Measurements from ENCODE around the gene CCDC32. TPM values are rescaled to one million over a fixed set of nuclear protein-coding genes. Genes with fewer than 3 reads are reported as not detected.

The CCDC32 gene
- total RNA-seq, 1 experiment from 2014 or later = 25.3 TPM

DNA sequence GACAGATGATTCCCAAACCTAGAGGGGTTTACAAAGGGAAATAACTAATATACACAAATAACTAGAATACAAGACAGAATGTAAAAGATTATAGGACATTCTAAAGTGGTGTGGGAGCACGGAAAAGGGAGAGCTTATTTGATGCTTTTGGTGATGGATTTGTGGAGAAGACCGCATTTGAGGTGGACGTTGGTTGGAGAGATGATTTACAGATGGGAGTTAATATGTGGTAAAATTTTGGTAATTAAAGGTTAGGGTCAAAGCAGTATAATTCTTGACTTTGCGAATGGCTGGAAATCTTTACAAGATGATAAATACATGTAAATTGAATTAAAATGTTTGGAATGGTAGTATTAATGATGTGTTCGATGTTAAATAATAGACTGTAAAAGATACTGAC, 30.4 kb upstream of the CCDC32 start:
- no peaks in the 10 kb centered on the region for H4K20me1 ChIP-seq (ENCODE audit: insufficient read depth, low read depth, low read length)
- H3K9me3 ChIP-seq (ENCODE audit: low read length) = no peaks in the 10 kb centered on the region
- H3K9me2 ChIP-seq (replicated peaks; ENCODE audit: insufficient read depth, low read length) = no peaks in the 10 kb centered on the region
- H3K27ac ChIP-seq (ENCODE audit: low read length) = peak overlapping the region; percentile 81
- peaks cover 60% of the 10 kb centered on the region for H3K79me2 ChIP-seq (ENCODE audit: low read length)
- peaks cover 32% of the 10 kb centered on the region for H3K4me1 ChIP-seq (ENCODE audit: low read length)
- peaks cover 4% of the 10 kb centered on the region; the same call in 1 of the 2 replicates for H3K36me3 ChIP-seq (ENCODE audit: insufficient read depth, low read length)
- H3K9ac ChIP-seq (ENCODE audit: low read length) = peak overlapping the region; percentile 82
- no peak overlapping the region for H2AFZ ChIP-seq (ENCODE audit: low read length)
- peak overlapping the region; percentile 77 for H3K4me3 ChIP-seq (ENCODE audit: low read length)
- DNase-seq = no peak
- H3K27me3 ChIP-seq (ENCODE audit: low read length) = no peaks in the 10 kb centered on the region
- peak overlapping the region; percentile 88 for H3K4me2 ChIP-seq (ENCODE audit: low read depth, low read length, poor library complexity, severe bottlenecking)

DNA sequence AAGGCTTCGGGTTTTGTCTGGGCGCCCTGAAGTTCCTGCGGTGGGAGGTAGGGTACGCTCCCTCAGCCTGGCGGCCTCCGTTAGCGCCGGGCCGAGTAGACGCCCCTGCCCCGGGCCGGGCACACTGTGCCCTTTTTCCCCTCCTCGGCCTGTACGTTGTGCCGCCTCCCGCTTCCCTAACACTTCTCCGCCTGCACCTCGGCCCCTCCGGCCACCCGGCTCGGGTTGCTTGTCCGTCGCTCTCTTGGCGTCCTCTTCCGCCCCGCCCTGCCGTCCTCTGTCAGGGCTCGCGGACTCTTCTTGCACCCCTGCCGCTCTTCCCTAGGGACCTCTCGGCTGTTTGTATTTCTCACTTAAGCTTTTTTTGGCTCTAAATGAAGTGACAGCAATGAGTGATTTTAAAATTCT, 29.6 kb upstream of the CCDC32 start:
- Histone ChIP-seq H3K36me3 (ENCODE audit: insufficient read depth, low read length) (peaks cover 4% of the 10 kb centered on the region; the same call in 1 of the 2 replicates), H2AFZ (ENCODE audit: low read length) (peak overlapping the region; percentile 85; the same call in 1 of the 2 replicates), H3K27ac (ENCODE audit: low read length) (peak overlapping the region; percentile 81), H3K27me3 (ENCODE audit: low read length) (no peaks in the 10 kb centered on the region), H3K9ac (ENCODE audit: low read length) (peak overlapping the region; percentile 82), H3K9me3 (ENCODE audit: low read length) (no peaks in the 10 kb centered on the region), H4K20me1 (ENCODE audit: insufficient read depth, low read depth, low read length) (no peaks in the 10 kb centered on the region), H3K4me1 (ENCODE audit: low read length) (peaks cover 32% of the 10 kb centered on the region), H3K4me3 (ENCODE audit: low read length) (peak overlapping the region; percentile 77), H3K79me2 (ENCODE audit: low read length) (peaks cover 52% of the 10 kb centered on the region), H3K9me2 (replicated peaks; ENCODE audit: insufficient read depth, low read length) (no peaks in the 10 kb centered on the region), H3K4me2 (ENCODE audit: low read depth, low read length, poor library complexity, severe bottlenecking) (peak overlapping the region; percentile 88)
- DNase-seq = peak; percentile 86

GRCh38 chr15:40593588-40594428, 29.0 kb upstream of the CCDC32 start, which contains the start of gene KNL1:
KNL1 (plus strand) TSS chr15:40594249; CDS start chr15:40602932, 8,683 bp downstream.
- Histone ChIP-seq H3K36me3 (ENCODE audit: insufficient read depth, low read length) (peaks cover 4% of the 10 kb centered on the region; the same call in 1 of the 2 replicates), H2AFZ (ENCODE audit: low read length) (peak within 1 kb of the TSS; percentile 85), H3K4me3 (ENCODE audit: low read length) (peak within 1 kb of the TSS; percentile 77), H3K9me3 (ENCODE audit: low read length) (no peaks in the 10 kb centered on the region), H3K79me2 (ENCODE audit: low read length) (peaks cover 46% of the 10 kb centered on the region), H3K4me1 (ENCODE audit: low read length) (peaks cover 39% of the 10 kb centered on the region), H4K20me1 (ENCODE audit: insufficient read depth, low read depth, low read length) (no peaks in the 10 kb centered on the region), H3K9me2 (replicated peaks; ENCODE audit: insufficient read depth, low read length) (no peaks in the 10 kb centered on the region), H3K27ac (ENCODE audit: low read length) (peak within 1 kb of the TSS; percentile 81), H3K27me3 (ENCODE audit: low read length) (no peaks in the 10 kb centered on the region), H3K4me2 (ENCODE audit: low read depth, low read length, poor library complexity, severe bottlenecking) (peak within 1 kb of the TSS; percentile 88), H3K9ac (ENCODE audit: low read length) (peak within 1 kb of the TSS; percentile 82)
- DNase-seq = peak; percentile 96

- Histone ChIP-seq H3K4me2 (ENCODE audit: low read depth, low read length, poor library complexity, severe bottlenecking) (peak overlapping the region; percentile 88), H2AFZ (ENCODE audit: low read length) (peak overlapping the region; percentile 85), H3K36me3 (ENCODE audit: insufficient read depth, low read length) (peaks cover 4% of the 10 kb centered on the region; the same call in 1 of the 2 replicates), H3K9ac (ENCODE audit: low read length) (peak overlapping the region; percentile 82), H3K9me2 (replicated peaks; ENCODE audit: insufficient read depth, low read length) (no peaks in the 10 kb centered on the region), H3K4me1 (ENCODE audit: low read length) (peaks cover 39% of the 10 kb centered on the region), H3K79me2 (ENCODE audit: low read length) (peaks cover 39% of the 10 kb centered on the region), H3K9me3 (ENCODE audit: low read length) (no peaks in the 10 kb centered on the region), H4K20me1 (ENCODE audit: insufficient read depth, low read depth, low read length) (no peaks in the 10 kb centered on the region), H3K27me3 (ENCODE audit: low read length) (no peaks in the 10 kb centered on the region), H3K4me3 (ENCODE audit: low read length) (peak overlapping the region; percentile 77), H3K27ac (ENCODE audit: low read length) (peak overlapping the region; percentile 81; the same call in 1 of the 2 replicates)
- no peak for DNase-seq
Measured at GRCh38 chr15:40593165-40593564, 28.3 kb upstream of the CCDC32 start.

GRCh38 chr15:40591389-40591788, 26.5 kb upstream of the CCDC32 start:
- Histone ChIP-seq H3K4me3 (ENCODE audit: low read length) (no peak overlapping the region), H3K9me3 (ENCODE audit: low read length) (no peaks in the 10 kb centered on the region), H2AFZ (ENCODE audit: low read length) (no peak overlapping the region), H4K20me1 (ENCODE audit: insufficient read depth, low read depth, low read length) (no peaks in the 10 kb centered on the region), H3K79me2 (ENCODE audit: low read length) (peaks cover 22% of the 10 kb centered on the region), H3K36me3 (ENCODE audit: insufficient read depth, low read length) (no peaks in the 10 kb centered on the region), H3K9me2 (replicated peaks; ENCODE audit: insufficient read depth, low read length) (no peaks in the 10 kb centered on the region), H3K27ac (ENCODE audit: low read length) (no peak overlapping the region), H3K9ac (ENCODE audit: low read length) (no peak overlapping the region), H3K4me1 (ENCODE audit: low read length) (peaks cover 37% of the 10 kb centered on the region), H3K4me2 (ENCODE audit: low read depth, low read length, poor library complexity, severe bottlenecking) (no peak overlapping the region), H3K27me3 (ENCODE audit: low read length) (no peaks in the 10 kb centered on the region)
- DNase-seq = no peak

DNA sequence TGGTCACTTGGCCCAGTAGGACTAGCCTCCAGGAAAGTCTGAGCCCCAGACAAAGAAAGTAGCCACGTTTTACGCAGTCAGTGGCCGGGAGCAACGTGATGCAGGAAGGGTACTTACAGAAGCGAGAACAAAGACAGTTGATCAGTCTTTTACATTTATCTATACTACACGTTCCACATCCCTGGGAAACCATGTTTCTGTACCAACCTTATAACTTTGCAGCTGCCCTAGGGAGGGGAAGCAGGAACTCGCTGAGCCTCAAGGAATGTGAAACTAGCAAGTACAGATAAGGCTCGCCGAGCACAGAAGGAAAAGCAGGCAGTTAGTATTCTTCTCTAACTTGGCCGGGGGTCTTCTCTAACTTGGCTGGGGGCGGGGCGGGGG, 25.8 kb upstream of the CCDC32 start:
- no peaks in the 10 kb centered on the region for H3K27me3 ChIP-seq (ENCODE audit: low read length)
- H3K9me3 ChIP-seq (ENCODE audit: low read length) = no peaks in the 10 kb centered on the region
- no peak overlapping the region for H3K4me3 ChIP-seq (ENCODE audit: low read length)
- no peaks in the 10 kb centered on the region for H4K20me1 ChIP-seq (ENCODE audit: insufficient read depth, low read depth, low read length)
- no peak for DNase-seq
- peaks cover 33% of the 10 kb centered on the region for H3K4me1 ChIP-seq (ENCODE audit: low read length)
- H3K4me2 ChIP-seq (ENCODE audit: low read depth, low read length, poor library complexity, severe bottlenecking) = peak overlapping the region; percentile 60
- H3K79me2 ChIP-seq (ENCODE audit: low read length) = peaks cover 14% of the 10 kb centered on the region
- no peaks in the 10 kb centered on the region for H3K36me3 ChIP-seq (ENCODE audit: insufficient read depth, low read length)
- H3K27ac ChIP-seq (ENCODE audit: low read length) = no peak overlapping the region
- no peak overlapping the region for H3K9ac ChIP-seq (ENCODE audit: low read length)
- H3K9me2 ChIP-seq (replicated peaks; ENCODE audit: insufficient read depth, low read length) = no peaks in the 10 kb centered on the region
- H2AFZ ChIP-seq (ENCODE audit: low read length) = no peak overlapping the region

DNA sequence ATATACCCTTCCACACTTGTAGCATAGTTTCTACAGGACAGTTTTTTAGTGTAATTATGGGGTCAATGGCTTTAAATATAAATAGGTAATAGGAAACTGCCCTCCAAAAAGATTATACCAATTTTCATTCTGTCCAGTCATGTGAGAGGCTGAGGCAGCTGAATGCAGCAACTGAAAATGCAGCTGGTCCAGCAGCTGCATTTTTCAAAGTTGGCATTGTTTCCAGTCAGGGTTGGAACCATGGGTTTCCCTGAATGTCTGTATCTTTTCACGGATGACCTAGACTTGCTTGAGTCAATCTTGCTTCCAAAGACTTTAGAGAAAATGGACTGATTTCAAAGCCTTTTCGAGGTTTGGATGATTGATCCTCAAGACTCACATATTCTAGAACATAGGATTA, 19.3 kb upstream of the CCDC32 start:
- Histone ChIP-seq H3K4me2 (ENCODE audit: low read depth, low read length, poor library complexity, severe bottlenecking) (no peak overlapping the region), H3K4me3 (ENCODE audit: low read length) (no peak overlapping the region)

DNA sequence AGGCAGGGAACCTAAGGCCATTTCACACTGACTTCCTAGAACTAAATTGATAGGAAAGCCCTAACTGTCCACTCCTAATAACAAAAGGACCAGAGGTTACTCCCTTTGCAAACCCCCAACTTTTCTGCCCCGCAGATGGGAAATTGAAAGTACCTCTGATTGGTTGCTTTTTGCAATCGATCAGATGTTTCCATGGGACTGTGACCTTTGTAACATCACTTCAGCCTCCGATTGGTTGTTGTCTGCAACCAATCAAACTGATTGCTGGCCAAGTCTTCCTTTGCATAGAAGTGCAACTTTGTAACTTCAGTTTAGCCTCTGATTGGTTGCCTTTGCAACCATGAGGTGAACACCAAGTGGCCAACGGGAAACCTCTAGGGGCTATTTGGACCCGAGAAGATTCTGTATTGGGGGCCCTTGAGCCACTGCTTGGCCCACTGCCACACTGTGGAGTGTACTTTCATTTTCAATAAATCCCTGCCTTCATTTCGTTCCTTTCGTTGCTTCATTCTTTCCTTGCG, 17.9 kb upstream of the CCDC32 start:
- H3K27me3 ChIP-seq (ENCODE audit: low read length) = no peaks in the 10 kb centered on the region
- no peaks in the 10 kb centered on the region for H3K79me2 ChIP-seq (ENCODE audit: low read length)
- H3K4me2 ChIP-seq (ENCODE audit: low read depth, low read length, poor library complexity, severe bottlenecking) = no peak overlapping the region
- H3K27ac ChIP-seq (ENCODE audit: low read length) = no peak overlapping the region
- H3K9me2 ChIP-seq (replicated peaks; ENCODE audit: insufficient read depth, low read length) = no peaks in the 10 kb centered on the region
- no peaks in the 10 kb centered on the region for H3K36me3 ChIP-seq (ENCODE audit: insufficient read depth, low read length)
- no peak overlapping the region for H3K4me3 ChIP-seq (ENCODE audit: low read length)
- H2AFZ ChIP-seq (ENCODE audit: low read length) = no peak overlapping the region
- H3K9ac ChIP-seq (ENCODE audit: low read length) = no peak overlapping the region
- no peaks in the 10 kb centered on the region for H3K4me1 ChIP-seq (ENCODE audit: low read length)
- DNase-seq = no peak
- H4K20me1 ChIP-seq (ENCODE audit: insufficient read depth, low read depth, low read length) = no peaks in the 10 kb centered on the region
- H3K9me3 ChIP-seq (ENCODE audit: low read length) = no peaks in the 10 kb centered on the region

More for the DNA sequence above, 19.3 kb upstream of the CCDC32 start:
- no peak for DNase-seq
- no peaks in the 10 kb centered on the region for H3K79me2 ChIP-seq (ENCODE audit: low read length)
- H3K36me3 ChIP-seq (ENCODE audit: insufficient read depth, low read length) = no peaks in the 10 kb centered on the region
- peaks cover 4% of the 10 kb centered on the region for H3K4me1 ChIP-seq (ENCODE audit: low read length)
- no peaks in the 10 kb centered on the region for H3K27me3 ChIP-seq (ENCODE audit: low read length)
- H4K20me1 ChIP-seq (ENCODE audit: insufficient read depth, low read depth, low read length) = no peaks in the 10 kb centered on the region
- H3K9me3 ChIP-seq (ENCODE audit: low read length) = no peaks in the 10 kb centered on the region
- H3K27ac ChIP-seq (ENCODE audit: low read length) = no peak overlapping the region
- no peak overlapping the region for H2AFZ ChIP-seq (ENCODE audit: low read length)
- no peaks in the 10 kb centered on the region for H3K9me2 ChIP-seq (replicated peaks; ENCODE audit: insufficient read depth, low read length)
- H3K9ac ChIP-seq (ENCODE audit: low read length) = no peak overlapping the region

All from Karpas-422 (cell line).